Left lung (tissue), 10 donors: ENCODE results near the gene MPC2. TPM values are rescaled to one million over a fixed set of nuclear protein-coding genes. Genes with fewer than 3 reads are reported as not detected.

ENCODE experiments used
- ATAC-seq: fragments of 200-7000 bp; cut with Tn5 transposase; one replicate; pipeline ENCODE4 v1.9.1; 2020; ENCODE audit warnings: moderate library complexity
- DNase-seq, 4 donors: peaks; one replicate each; pipeline ENCODE4 v3.0.0-alpha.2; 2013 to 2020
- H3K27ac ChIP-seq, 2 donors: fragments of 200-600 bp; sonication (generic) in 1 of 2; one replicate each; pipeline versions ENCODE4 v1.5.0 to v1.8.0; 2020 to 2021
- H3K27me3 ChIP-seq, 2 donors: fragments of 200-600 bp; sonication (generic) in 1 of 2; one replicate each; pipeline versions ENCODE4 v1.5.0 to v1.8.0; 2020 to 2021
- H3K36me3 ChIP-seq, 2 donors: fragments of 200-600 bp; sonication (generic) in 1 of 2; one replicate each; pipeline versions ENCODE4 v1.5.0 to v1.8.0; 2020 to 2021
- H3K4me1 ChIP-seq, 2 donors: fragments of 200-600 bp; one replicate each; pipeline ENCODE4 v1.8.0; 2021
- H3K4me3 ChIP-seq, 2 donors: fragments of 200-600 bp; sonication (generic) in 1 of 2; one replicate each; pipeline versions ENCODE4 v1.5.0 to v1.8.0; 2020 to 2021; ENCODE audit warnings: mild to moderate bottlenecking in 1 of 2
- H3K9me3 ChIP-seq, 2 donors: fragments of 200-600 bp; sonication (generic) in 1 of 2; one replicate each; pipeline versions ENCODE4 v1.5.0 to v1.8.0; 2020 to 2021
- CTCF ChIP-seq, 2 donors: fragments of 200-600 bp; sonication (generic) in 1 of 2; IDR thresholded peaks; one replicate each; pipeline versions ENCODE4 v1.5.0 to v1.8.0; 2021; ENCODE audit warnings: antibody characterized with exemption in 2 of 2
- intact Hi-C, 2 donors: fragments of 100-400 bp; cut with DNase I; formaldehyde crosslinking; loops; one replicate each; pipeline versions ENCODE4 v1.11.2 to v1.14.2; 2022
- polyA plus RNA-seq, 6 donors: library from polyadenylated mRNA; unstranded; fragments of 120-200 nt; gene quantifications; one replicate each; pipeline ENCODE4 v1.2.1, GENCODE V29; 2013; ENCODE audit not compliant: insufficient read length in 6 of 6
- total RNA-seq, 2 donors: library from RNA; stranded (reverse); fragmentation: NEBNext Ultra II Directional; extraction: Animal tissue kit (Norgen Biotek cat#: 25700); gene quantifications; one replicate each; pipeline ENCODE4 v1.2.1, GENCODE V29; 2021
- donor health status: DM: no; HTN: yes; CAD: no.
- donor health status: DM: no; HTN: no; CAD: no.

The MPC2 gene
- total and polyA plus RNA-seq, 8 donors, result 44.0 to 59.2 (median 47.5) TPM

DNA sequence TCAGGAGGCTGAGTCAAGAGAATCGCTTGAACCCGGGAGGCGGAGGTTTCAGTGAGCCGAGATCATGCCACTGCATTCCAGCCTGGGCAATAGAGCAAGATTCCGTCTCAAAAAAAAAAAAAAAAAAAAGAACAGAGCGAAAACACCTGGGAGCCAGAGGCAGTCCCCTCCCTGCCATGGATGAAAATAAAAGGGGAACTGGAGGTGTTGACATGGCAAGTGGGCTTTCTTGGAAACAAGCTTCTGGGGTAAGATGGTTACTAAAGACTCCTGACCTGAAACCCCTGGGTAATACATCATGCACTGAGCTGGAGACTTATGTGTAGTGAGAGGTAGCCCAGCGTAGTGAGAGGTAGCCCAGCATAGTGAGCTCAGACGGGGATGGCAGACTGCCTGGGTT is 54.5 kb downstream of the MPC2 start:
- intact Hi-C loops, result no loop called here
- no peak for TF ChIP-seq CTCF (IDR thresholded peaks at IDR 0.05)
- H3K27me3 ChIP-seq, result no peaks in the 10 kb centered on the region
- no peaks in the 10 kb centered on the region for H3K4me1 ChIP-seq
- H3K4me3 ChIP-seq, result no peak overlapping the region
- no peak for DNase-seq
- H3K27ac ChIP-seq, result no peak overlapping the region
- peaks cover 0 to 2% of the 10 kb centered on the region in 2 donors for H3K9me3 ChIP-seq
- no peaks in the 10 kb centered on the region for H3K36me3 ChIP-seq
- no peak for ATAC-seq

DNA sequence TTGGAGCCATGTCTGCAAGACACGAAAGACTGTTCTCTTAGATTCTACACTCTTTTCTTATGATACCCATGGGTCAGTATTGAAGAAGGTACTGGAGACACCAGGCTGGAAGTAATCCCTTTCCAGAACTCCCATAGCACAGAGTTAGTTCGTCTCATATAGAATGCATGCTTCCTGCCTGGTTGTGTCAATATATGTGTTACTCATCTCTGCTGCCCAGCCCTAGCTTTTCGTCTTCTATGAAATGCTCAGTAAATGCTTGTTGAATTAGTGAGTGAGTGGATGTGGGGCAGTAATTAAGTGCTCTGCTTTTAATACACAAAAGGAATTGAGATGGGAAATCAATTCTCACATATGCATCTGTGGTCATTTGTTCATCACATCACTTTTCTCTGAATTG is 55.1 kb downstream of the MPC2 start:
- intact Hi-C loops, result no loop called here
- Histone ChIP-seq H3K9me3 (peaks cover 0 to 2% of the 10 kb centered on the region in 2 donors), H3K4me3 (no peak overlapping the region)

GRCh38 chr1:167881069-167881468 is 55.8 kb downstream of the MPC2 start:
- DNase-seq (no peak), ATAC-seq (no peak)
- H3K27me3 ChIP-seq, result no peaks in the 10 kb centered on the region
- peaks cover 0 to 1% of the 10 kb centered on the region in 2 donors for H3K9me3 ChIP-seq
- H3K27ac ChIP-seq, result no peak overlapping the region
- H3K4me1 ChIP-seq, result no peaks in the 10 kb centered on the region
- no peak overlapping the region for H3K4me3 ChIP-seq
- TF ChIP-seq CTCF (IDR thresholded peaks at IDR 0.05), result no peak
- no peaks in the 10 kb centered on the region for H3K36me3 ChIP-seq
- intact Hi-C loops, result no loop called here

More for the DNA sequence above, 55.1 kb downstream of the MPC2 start:
- Histone ChIP-seq H3K4me1 (no peaks in the 10 kb centered on the region), H3K27ac (no peak overlapping the region), H3K27me3 (no peaks in the 10 kb centered on the region), H3K36me3 (no peaks in the 10 kb centered on the region)
- DNase-seq (no peak), ATAC-seq (no peak)
- no peak for TF ChIP-seq CTCF (IDR thresholded peaks at IDR 0.05)

GRCh38 chr1:167880580-167881021 is 56.3 kb downstream of the MPC2 start:
- ATAC-seq, result peak; percentile 70
- H3K4me1 ChIP-seq, result no peaks in the 10 kb centered on the region
- no peaks in the 10 kb centered on the region for H3K9me3 ChIP-seq
- intact Hi-C loops, result no loop called here
- no peak for DNase-seq
- no peaks in the 10 kb centered on the region for H3K36me3 ChIP-seq
- no peak overlapping the region for H3K27ac ChIP-seq
- no peak for TF ChIP-seq CTCF (IDR thresholded peaks at IDR 0.05)
- H3K4me3 ChIP-seq, result no peak overlapping the region
- H3K27me3 ChIP-seq, result no peaks in the 10 kb centered on the region

GRCh38 chr1:167879508-167879907 is 57.4 kb downstream of the MPC2 start:
- Histone ChIP-seq H3K4me1 (no peaks in the 10 kb centered on the region), H3K27me3 (no peaks in the 10 kb centered on the region), H3K4me3 (no peak overlapping the region), H3K36me3 (no peaks in the 10 kb centered on the region), H3K27ac (no peak overlapping the region), H3K9me3 (no peaks in the 10 kb centered on the region)
- intact Hi-C loops, result no loop called here
- DNase-seq (no peak), ATAC-seq (no peak)
- no peak for TF ChIP-seq CTCF (IDR thresholded peaks at IDR 0.05)
